ENCODE data around the gene STEAP2. TPM values are rescaled to one million over a fixed set of nuclear protein-coding genes. Genes with fewer than 3 reads are reported as not detected.

The STEAP2 gene
- total and polyA plus RNA-seq, 9 donors, result 10.0 to 47.1 (median 26.6) TPM

DNA sequence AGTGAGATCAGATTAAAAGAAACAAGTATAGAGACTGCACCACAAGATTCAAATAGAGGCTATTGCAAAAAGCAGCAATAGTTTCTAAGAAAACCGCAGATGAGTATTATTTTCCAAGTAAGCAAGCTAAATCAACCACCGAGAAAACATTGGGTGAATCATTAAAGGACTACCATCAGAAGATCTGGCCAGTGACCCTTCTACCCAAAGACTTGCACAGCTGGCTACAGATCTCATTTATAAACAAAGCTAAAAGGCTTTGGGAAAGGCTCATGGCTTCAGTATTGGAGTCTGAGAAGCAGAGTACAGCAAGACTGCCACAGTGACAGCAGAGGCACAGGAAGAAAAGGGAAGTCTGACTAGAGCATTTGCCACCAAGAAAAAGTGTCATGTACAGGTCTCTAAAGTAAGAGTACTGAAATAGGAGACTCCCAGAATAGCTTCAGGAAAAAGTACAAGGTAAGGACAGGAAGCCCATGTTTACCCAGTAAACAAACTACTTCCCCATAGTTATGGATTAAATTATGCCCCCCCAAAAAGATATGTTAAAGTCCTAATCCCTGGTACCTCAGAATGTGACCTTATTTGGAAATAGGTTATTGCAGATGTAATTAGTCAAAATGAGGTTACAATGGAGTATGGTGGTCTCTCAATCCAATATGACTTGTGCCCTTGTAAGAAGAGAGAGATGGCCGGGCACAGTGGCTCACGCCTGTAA lies 38.3 kb upstream of the STEAP2 start:
- Histone ChIP-seq H3K4me3 (no peak overlapping the region), H3K36me3 (no peaks in the 10 kb centered on the region), H3K27me3 (no peaks in the 10 kb centered on the region), H3K4me1 (ENCODE audit: insufficient read depth) (no peaks in the 10 kb centered on the region), H3K27ac (no peak overlapping the region), H3K9me3 (no peaks in the 10 kb centered on the region)
- TF ChIP-seq EP300 (IDR thresholded peaks at IDR 0.05), result no peak
- no peak for TF ChIP-seq POLR2A (IDR thresholded peaks at IDR 0.05)
- TF ChIP-seq, protein P1, sequence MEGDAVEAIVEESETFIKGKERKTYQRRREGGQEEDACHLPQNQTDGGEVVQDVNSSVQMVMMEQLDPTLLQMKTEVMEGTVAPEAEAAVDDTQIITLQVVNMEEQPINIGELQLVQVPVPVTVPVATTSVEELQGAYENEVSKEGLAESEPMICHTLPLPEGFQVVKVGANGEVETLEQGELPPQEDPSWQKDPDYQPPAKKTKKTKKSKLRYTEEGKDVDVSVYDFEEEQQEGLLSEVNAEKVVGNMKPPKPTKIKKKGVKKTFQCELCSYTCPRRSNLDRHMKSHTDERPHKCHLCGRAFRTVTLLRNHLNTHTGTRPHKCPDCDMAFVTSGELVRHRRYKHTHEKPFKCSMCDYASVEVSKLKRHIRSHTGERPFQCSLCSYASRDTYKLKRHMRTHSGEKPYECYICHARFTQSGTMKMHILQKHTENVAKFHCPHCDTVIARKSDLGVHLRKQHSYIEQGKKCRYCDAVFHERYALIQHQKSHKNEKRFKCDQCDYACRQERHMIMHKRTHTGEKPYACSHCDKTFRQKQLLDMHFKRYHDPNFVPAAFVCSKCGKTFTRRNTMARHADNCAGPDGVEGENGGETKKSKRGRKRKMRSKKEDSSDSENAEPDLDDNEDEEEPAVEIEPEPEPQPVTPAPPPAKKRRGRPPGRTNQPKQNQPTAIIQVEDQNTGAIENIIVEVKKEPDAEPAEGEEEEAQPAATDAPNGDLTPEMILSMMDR (IDR thresholded peaks at IDR 0.05), result no peak
- intact Hi-C loops (cut with DNase I), result no loop called here
- 88 to 91% (median 91%) methylated on average over 4 of the region's 4 CpGs for WGBS, 3 donors
- DNase-seq, result no peak

DNA sequence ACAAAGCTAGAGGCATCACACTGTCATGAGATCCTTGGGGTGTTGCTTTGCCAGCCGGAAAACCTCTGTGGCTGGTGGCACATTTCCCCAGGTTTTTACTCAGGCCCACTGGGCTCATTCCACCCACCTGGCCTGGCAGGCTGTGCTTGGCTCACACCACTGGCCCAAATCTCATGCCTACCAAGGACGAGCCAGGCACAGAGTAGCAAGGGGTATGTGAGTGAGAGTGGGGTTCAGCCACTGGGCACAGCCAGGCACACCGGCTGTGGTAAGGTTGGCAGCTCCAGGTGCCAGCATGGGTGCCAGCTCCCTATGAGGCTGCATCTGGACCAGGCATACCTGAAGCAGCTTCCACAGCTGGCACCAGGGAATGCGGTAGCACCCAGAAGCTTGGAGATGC lies 35.9 kb upstream of the STEAP2 start:
- TF ChIP-seq POLR2A (IDR thresholded peaks at IDR 0.05) (no peak), EP300 (IDR thresholded peaks at IDR 0.05) (no peak)
- TF ChIP-seq, protein P1 (IDR thresholded peaks at IDR 0.05), result no peak
- no peak for DNase-seq
- Histone ChIP-seq H3K27ac (no peak overlapping the region), H3K4me3 (no peak overlapping the region), H3K4me1 (ENCODE audit: insufficient read depth) (no peaks in the 10 kb centered on the region), H3K36me3 (no peaks in the 10 kb centered on the region), H3K9me3 (no peaks in the 10 kb centered on the region), H3K27me3 (no peaks in the 10 kb centered on the region)
- intact Hi-C loops (cut with DNase I), result no loop called here
- WGBS, 3 donors, result 71 to 74% (median 74%) methylated on average over 4 of the region's 4 CpGs

DNA sequence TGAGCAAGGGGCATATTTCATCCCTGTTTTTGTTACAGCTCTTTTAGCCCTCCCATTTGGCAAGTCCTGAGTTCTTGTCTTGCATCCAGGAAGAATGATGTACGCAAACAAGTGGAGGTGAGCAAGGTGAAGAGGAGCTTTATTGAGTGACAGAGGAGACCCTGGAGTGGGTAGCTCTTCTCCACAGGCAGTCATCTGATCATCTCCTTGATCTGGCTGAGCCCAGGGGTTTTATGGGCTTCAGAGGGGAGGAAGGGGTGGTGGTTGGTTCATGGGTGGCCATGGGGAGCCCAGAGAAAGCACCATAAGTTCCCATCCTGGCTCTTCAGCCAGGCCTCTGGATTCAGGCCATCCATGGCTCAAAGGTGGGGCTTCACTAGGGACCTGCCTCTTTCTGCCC lies 35.3 kb upstream of the STEAP2 start:
- TF ChIP-seq, protein P1 (IDR thresholded peaks at IDR 0.05), result no peak
- TF ChIP-seq EP300 (IDR thresholded peaks at IDR 0.05) (no peak), POLR2A (IDR thresholded peaks at IDR 0.05) (no peak)
- WGBS, 3 donors, result 77 to 92% (median 88%) methylated on average over 1 of the region's 1 CpG
- no peaks in the 10 kb centered on the region for H3K27me3 ChIP-seq
- intact Hi-C loops (cut with DNase I), result no loop called here
- H3K27ac ChIP-seq, result no peak overlapping the region
- no peak overlapping the region for H3K4me3 ChIP-seq
- H3K9me3 ChIP-seq, result no peaks in the 10 kb centered on the region
- no peak for DNase-seq
- no peaks in the 10 kb centered on the region for H3K36me3 ChIP-seq
- no peaks in the 10 kb centered on the region for H3K4me1 ChIP-seq (ENCODE audit: insufficient read depth)

DNA sequence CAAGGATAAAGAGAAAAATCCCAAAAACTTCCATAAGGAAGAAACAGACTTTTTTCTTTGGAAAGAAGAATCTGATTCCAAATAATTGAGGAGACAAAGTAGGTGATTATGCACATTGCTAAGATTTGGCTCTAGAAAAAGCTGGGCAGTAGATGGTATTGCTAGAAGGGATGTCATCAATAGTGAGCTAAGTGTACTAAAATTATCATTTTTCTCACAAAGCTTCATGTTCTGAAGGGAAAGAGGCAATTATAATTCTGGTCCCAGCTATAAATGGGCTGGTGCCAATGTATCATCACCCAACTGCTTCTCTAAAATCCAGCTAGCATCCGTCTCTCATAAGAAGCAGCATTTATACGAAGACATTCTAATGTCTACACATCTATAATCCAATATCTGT lies 33.4 kb upstream of the STEAP2 start:
- H3K4me1 ChIP-seq (ENCODE audit: insufficient read depth), result no peaks in the 10 kb centered on the region
- no peaks in the 10 kb centered on the region for H3K36me3 ChIP-seq
- H3K27ac ChIP-seq, result no peak overlapping the region
- intact Hi-C loops (cut with DNase I), result no loop called here
- WGBS, 3 donors, result 93 to 97% (median 96%) methylated on average over 2 of the region's 2 CpGs
- DNase-seq, result no peak
- no peaks in the 10 kb centered on the region for H3K27me3 ChIP-seq
- no peaks in the 10 kb centered on the region for H3K9me3 ChIP-seq
- H3K4me3 ChIP-seq, result no peak overlapping the region
- TF ChIP-seq POLR2A (IDR thresholded peaks at IDR 0.05) (no peak), EP300 (IDR thresholded peaks at IDR 0.05) (no peak)
- TF ChIP-seq, protein P1 (IDR thresholded peaks at IDR 0.05), result no peak

Measured in ovary (tissue), 9 donors.